B cell (primary cell): ENCODE data around the gene PTPRN2.

Experiments used
- CTCF ChIP-seq: fragments of 200-600 bp; IDR thresholded peaks from one replicate; pipeline ENCODE4 v1.8.0; 2022; ENCODE audit warnings: antibody characterized with exemption, mild to moderate bottlenecking
- EZH2 ChIP-seq: IDR thresholded peaks from 2 replicates; pipeline ENCODE4 v1.6.1; 2012; ENCODE audit warnings: borderline replicate concordance, low read depth, mild to moderate bottlenecking, moderate library complexity, low read length; ENCODE audit not compliant: insufficient read depth, poor library complexity, severe bottlenecking

GRCh38 chr7:157662981-157663716 lies 924.5 kb downstream of the PTPRN2 start:
- TF ChIP-seq CTCF: no peak
- TF ChIP-seq EZH2: no peak
